H1 (cell line): Measurements from ENCODE around the gene HOXC5.

Experiments
- EZH2 ChIP-seq: fragments of 200-600 bp; sonication (generic); IDR thresholded peaks from 2 replicates; pipeline ENCODE4 v1.7.1; 2012; ENCODE audit warnings: low read depth, mild to moderate bottlenecking, moderate library complexity, low read length, inconsistent platforms; ENCODE audit not compliant: severe bottlenecking
- POLR2A ChIP-seq, 2 experiments: IDR thresholded peaks; 1 replicate in 1 of 2; 2 replicates in 1 of 2; pipeline ENCODE4 v1.6.1; 2011; ENCODE audit warnings: low read depth in 2 of 2, low read length in 2 of 2, mild to moderate bottlenecking in 2 of 2; ENCODE audit errors: control extremely low read depth in 1 of 2
- SIN3A ChIP-seq, 2 experiments: IDR thresholded peaks in 1 of 2; conservative IDR thresholded peaks in 1 of 2; 2 replicates each; pipeline ENCODE4 v1.6.1; 2011 to 2012; ENCODE audit warnings: low read length in 2 of 2, improper control_type of control experiment in 1 of 2, low read depth in 1 of 2, mild to moderate bottlenecking in 1 of 2
- SIRT6 ChIP-seq: IDR thresholded peaks from one replicate; pipeline ENCODE4 v1.7.1; 2012; ENCODE audit warnings: low read length, inconsistent platforms
- SP2 ChIP-seq: IDR thresholded peaks from 2 replicates; pipeline ENCODE4 v1.6.1; 2012; ENCODE audit warnings: mild to moderate bottlenecking, low read length, inconsistent platforms
- TAF1 ChIP-seq: IDR thresholded peaks from 2 replicates; pipeline ENCODE4 v1.6.1; 2011; ENCODE audit warnings: mild to moderate bottlenecking, low read depth, low read length
- TF ChIP-seq, protein P1 (sequence below), 3 experiments: IDR thresholded peaks; 1 replicate in 2 of 3; 2 replicates in 1 of 3; pipeline versions ENCODE4 v1.5.1 to v1.6.1; 2011; ENCODE audit warnings: low read length in 3 of 3, mild to moderate bottlenecking in 3 of 3, inconsistent platforms in 2 of 3, low read depth in 1 of 3, moderate library complexity in 1 of 3; ENCODE audit not compliant: insufficient read depth in 1 of 3; ENCODE audit errors: control extremely low read depth in 1 of 3
- TF ChIP-seq, protein P2 (sequence below): IDR thresholded peaks from 2 replicates; pipeline ENCODE4 v1.6.1; 2012; ENCODE audit warnings: inconsistent platforms

DNA sequence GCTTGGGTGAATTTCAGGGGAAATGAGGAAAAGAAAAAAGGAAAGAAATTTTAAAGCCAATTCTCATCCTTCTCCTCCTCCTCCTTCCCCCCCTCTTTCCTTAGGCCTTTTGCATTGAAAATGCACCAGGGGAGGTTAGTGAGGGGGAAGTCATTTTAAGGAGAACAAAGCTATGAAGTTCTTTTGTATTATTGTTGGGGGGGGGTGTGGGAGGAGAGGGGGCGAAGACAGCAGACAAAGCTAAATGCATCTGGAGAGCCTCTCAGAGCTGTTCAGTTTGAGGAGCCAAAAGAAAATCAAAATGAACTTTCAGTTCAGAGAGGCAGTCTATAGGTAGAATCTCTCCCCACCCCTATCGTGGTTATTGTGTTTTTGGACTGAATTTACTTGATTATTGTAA, 22.7 kb downstream of the HOXC5 start:
- TF ChIP-seq TAF1 (no peak), SIN3A (conservative IDR thresholded peaks at IDR 0.05 in 1 of 2, IDR thresholded peaks at IDR 0.05 in 1 of 2; ENCODE audit: low read depth in 1 of 2, low read length in 2 of 2) (no peak), SP2 (no peak), SIRT6 (no peak), EZH2 (no peak), POLR2A (IDR thresholded peaks at IDR 0.05; ENCODE audit: control extremely low read depth in 1 of 2, low read depth in 2 of 2, low read length in 2 of 2) (no peak)
- TF ChIP-seq, protein P1, sequence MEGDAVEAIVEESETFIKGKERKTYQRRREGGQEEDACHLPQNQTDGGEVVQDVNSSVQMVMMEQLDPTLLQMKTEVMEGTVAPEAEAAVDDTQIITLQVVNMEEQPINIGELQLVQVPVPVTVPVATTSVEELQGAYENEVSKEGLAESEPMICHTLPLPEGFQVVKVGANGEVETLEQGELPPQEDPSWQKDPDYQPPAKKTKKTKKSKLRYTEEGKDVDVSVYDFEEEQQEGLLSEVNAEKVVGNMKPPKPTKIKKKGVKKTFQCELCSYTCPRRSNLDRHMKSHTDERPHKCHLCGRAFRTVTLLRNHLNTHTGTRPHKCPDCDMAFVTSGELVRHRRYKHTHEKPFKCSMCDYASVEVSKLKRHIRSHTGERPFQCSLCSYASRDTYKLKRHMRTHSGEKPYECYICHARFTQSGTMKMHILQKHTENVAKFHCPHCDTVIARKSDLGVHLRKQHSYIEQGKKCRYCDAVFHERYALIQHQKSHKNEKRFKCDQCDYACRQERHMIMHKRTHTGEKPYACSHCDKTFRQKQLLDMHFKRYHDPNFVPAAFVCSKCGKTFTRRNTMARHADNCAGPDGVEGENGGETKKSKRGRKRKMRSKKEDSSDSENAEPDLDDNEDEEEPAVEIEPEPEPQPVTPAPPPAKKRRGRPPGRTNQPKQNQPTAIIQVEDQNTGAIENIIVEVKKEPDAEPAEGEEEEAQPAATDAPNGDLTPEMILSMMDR (IDR thresholded peaks at IDR 0.05; ENCODE audit: control extremely low read depth in 1 of 3, insufficient read depth in 1 of 3, low read depth in 1 of 3, low read length in 3 of 3) = no peak
- TF ChIP-seq, protein P2, sequence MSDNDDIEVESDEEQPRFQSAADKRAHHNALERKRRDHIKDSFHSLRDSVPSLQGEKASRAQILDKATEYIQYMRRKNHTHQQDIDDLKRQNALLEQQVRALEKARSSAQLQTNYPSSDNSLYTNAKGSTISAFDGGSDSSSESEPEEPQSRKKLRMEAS = no peak
